ENCODE data around the gene OPA1.

The OPA1 gene, protein sequence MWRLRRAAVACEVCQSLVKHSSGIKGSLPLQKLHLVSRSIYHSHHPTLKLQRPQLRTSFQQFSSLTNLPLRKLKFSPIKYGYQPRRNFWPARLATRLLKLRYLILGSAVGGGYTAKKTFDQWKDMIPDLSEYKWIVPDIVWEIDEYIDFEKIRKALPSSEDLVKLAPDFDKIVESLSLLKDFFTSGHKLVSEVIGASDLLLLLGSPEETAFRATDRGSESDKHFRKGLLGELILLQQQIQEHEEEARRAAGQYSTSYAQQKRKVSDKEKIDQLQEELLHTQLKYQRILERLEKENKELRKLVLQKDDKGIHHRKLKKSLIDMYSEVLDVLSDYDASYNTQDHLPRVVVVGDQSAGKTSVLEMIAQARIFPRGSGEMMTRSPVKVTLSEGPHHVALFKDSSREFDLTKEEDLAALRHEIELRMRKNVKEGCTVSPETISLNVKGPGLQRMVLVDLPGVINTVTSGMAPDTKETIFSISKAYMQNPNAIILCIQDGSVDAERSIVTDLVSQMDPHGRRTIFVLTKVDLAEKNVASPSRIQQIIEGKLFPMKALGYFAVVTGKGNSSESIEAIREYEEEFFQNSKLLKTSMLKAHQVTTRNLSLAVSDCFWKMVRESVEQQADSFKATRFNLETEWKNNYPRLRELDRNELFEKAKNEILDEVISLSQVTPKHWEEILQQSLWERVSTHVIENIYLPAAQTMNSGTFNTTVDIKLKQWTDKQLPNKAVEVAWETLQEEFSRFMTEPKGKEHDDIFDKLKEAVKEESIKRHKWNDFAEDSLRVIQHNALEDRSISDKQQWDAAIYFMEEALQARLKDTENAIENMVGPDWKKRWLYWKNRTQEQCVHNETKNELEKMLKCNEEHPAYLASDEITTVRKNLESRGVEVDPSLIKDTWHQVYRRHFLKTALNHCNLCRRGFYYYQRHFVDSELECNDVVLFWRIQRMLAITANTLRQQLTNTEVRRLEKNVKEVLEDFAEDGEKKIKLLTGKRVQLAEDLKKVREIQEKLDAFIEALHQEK

DNA sequence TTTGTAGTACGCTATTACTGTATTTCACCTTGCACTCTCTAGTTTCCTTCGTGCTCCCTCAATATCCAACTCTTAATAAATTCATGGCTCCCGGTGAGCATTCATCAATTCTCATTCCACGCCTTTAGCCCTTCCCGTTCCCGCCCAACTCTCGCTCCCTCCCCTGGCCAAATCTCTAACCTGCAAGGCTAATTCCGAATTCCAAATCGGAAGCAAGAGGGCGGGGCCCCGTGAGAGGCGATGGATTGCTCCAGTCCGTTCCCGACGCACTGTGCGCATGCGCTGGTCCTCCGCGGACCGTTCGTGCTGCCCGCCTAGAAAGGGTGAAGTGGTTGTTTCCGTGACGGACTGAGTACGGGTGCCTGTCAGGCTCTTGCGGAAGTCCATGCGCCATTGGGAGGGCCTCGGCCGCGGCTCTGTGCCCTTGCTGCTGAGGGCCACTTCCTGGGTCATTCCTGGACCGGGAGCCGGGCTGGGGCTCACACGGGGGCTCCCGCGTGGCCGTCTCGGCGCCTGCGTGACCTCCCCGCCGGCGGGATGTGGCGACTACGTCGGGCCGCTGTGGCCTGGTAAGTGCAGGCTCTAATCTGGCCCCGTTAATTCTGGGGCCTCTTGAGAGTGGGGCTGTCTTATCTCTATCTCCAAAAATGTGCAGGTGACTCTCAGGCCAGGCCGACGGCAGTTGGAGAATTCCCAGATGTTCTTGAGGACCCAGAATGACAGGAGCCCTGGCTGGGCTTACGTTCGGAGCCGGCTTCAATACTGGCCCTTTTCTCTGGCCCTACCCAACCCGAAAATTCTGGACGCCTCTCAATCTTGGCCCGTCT, at the start of gene OPA1:
TSS of gene OPA1 (plus strand) at position 368 of the 827 bp plus-strand sequence. CDS start at position 538, 170 bp downstream.
- peak; percentile 92 for DNase-seq

DNA sequence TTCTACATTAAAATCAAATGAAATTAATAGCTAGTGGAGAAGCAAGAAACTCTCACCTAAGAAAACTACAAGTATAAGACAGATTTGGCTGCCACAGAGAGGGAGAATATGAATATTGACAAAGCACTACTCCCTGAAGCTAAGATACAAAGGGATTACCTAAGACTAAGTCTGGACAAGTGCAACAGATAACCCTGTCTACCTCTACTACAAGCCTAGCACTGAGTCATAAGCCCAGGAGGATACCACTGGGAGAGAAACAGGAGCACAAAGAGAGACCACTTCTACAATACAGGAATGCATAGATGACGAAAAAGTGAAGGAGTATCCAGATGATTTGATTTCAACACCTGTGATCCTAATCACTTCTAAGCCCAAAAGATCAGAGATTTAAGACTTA, 48.7 kb upstream of the OPA1 start:
- no peak for DNase-seq

DNA sequence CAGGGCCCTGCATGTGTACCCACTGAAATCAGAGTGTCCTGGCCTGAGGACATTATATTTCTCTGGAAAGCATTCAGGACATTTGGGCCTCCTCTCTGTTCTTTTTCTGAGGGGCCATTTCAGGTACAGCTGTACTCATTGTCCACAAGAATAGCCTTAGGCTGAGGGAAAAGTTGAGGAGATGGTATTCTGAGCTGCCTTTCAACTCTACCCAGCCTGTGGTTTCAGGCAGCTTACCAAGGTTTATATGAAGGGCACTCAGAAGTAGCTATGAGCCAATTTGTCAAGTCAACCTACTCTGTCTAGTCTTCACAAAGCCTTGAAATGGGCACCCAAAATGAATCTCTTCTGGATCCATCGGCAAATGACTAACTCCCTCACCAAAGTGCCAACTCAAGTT, 47.7 kb upstream of the OPA1 start:
- no peak for DNase-seq

- DNase-seq = no peak
Measured at GRCh38 chr3:193546129-193546528, 46.9 kb upstream of the OPA1 start.

DNA sequence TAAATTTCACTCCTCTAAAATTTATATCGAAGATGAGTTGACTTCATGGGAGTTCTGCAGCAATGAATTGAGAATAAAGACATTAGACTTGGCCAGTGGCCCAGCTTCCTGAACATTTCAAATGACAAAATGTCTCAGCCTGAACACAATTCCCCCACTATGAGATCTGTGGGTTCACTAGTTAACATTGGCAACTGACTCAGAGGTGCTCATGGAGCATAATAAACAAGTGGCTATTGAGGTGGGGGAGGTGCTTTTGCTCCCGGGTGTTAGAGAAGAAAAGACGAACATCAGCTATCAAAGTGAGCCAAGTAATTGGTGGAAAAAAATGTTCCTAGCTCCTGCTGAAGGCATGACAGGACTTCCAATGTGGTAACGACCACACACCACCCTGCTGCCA, 44.6 kb upstream of the OPA1 start:
- no peak for DNase-seq

- DNase-seq = no peak
Measured at GRCh38 chr3:193552923-193553322, 40.1 kb upstream of the OPA1 start.

GRCh38 chr3:193553586-193553985, 39.4 kb upstream of the OPA1 start:
- DNase-seq = no peak

GRCh38 chr3:193554811-193555210, 38.2 kb upstream of the OPA1 start, which contains the start of gene ATP13A4:
TSS of gene ATP13A4 (minus strand) at chr3:193554895. CDS start at chr3:193554799, 96 bp downstream.
- no peak for DNase-seq

- no peak for DNase-seq
Measured at GRCh38 chr3:193556841-193557240, 36.2 kb upstream of the OPA1 start.

DNA sequence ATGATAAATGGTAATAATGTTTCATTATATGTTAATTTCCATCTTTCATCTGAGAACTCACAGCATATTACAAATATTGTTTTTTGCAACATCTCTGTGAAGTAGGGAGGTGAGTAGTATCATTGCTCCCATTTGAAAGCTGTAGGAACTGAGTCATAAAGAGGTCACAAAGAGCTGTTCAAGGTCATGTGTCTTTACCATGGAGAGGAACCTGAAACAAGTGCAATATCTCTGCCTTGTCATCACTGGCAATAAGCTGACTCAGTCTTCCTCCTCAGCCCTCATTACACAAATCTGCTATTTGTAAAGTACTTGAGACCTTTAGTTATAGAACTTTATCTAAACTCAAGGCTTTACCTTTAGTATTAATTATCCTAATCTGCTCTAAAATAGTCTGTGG, 33.9 kb upstream of the OPA1 start:
- no peak for DNase-seq

DNA sequence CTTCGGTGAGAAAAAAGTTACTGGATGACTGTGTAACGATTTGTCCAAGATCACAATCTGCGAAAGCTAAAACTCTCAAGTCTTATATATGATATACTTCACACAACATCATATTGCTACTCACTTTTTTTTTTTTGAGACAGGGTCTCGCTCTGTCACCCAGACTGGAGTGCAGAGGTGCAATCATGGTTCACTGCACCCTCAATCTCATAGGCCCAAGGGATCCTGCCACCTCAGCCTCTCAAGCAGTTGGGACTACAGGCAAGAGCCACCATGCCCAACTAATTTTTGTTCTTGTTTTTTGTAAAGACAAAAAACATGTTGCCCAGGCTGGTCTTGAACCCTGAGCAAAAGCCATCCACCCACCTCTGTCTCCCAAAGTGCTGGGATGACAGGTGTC, 32.9 kb upstream of the OPA1 start:
- DNase-seq = no peak

DNA sequence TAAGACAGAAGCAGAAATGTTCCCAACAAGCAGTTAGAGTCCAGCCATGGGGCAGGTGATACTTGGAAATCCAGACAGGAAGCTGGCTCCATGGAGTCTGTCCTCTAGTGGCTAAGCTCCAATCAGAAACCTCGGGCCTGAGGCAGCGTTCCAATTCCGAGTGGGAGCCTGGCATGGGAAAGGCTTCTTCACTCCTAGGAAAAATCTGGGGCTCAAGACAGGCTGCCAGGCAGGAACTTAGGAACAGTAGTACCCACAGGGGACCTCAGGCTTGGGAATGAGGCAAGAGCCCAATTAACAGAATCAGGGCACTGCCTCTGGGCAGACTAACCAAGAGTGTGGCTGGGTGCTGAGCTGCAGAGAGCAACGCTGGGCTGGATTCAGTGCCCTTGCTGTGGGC, 32.1 kb upstream of the OPA1 start:
- DNase-seq = no peak

- no peak for DNase-seq
Measured at GRCh38 chr3:193563426-193563825, 29.6 kb upstream of the OPA1 start.

- DNase-seq = no peak
Measured at GRCh38 chr3:193564012-193564411, 29.0 kb upstream of the OPA1 start.

- no peak for DNase-seq
Measured at GRCh38 chr3:193569119-193569518, 23.9 kb upstream of the OPA1 start.

GRCh38 chr3:193572426-193572908, 20.5 kb upstream of the OPA1 start:
- DNase-seq = peak; percentile 18

DNA sequence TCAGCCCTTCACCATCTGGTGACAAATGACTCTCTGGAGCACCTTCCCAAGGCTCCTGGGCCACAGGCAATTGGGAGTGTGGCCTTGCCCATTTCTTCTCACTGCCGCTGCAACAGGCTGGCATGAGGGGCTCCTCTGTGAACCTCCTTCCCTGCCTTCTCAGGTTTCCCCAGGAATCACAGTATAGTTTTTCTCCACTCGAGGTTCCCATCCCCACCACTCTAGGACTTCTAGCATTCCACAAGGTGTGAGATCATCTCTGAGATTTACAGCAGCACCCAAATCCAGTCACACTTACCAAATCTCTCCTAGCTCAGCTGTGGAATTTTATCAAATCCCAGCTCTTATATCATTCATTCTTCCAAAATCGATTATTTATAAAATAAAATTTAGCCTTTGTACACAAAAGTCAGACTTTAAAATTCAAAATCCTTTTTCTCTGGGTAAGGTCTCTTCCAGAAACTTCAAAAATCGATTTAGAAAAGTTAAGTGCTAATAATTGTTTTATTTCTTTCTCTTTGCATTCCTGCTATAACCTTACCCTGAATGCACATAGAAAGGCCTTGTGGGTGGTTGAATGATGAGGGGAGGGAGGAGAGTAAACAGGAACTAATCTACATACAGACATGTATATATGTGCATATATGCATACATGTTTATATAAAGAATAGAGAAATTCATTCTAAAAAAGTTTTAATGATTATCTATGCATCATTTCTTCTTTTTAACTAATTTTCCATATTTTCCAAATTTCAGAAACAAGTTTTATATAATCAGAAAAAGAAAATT, 19.4 kb upstream of the OPA1 start:
- no peak for DNase-seq

GRCh38 chr3:193574488-193575070, 18.4 kb upstream of the OPA1 start:
- DNase-seq = no peak

- no peak for DNase-seq
Measured at GRCh38 chr3:193585530-193585929, 7.5 kb upstream of the OPA1 start.

GRCh38 chr3:193586526-193586925, 6.5 kb upstream of the OPA1 start:
- DNase-seq = no peak

DNA sequence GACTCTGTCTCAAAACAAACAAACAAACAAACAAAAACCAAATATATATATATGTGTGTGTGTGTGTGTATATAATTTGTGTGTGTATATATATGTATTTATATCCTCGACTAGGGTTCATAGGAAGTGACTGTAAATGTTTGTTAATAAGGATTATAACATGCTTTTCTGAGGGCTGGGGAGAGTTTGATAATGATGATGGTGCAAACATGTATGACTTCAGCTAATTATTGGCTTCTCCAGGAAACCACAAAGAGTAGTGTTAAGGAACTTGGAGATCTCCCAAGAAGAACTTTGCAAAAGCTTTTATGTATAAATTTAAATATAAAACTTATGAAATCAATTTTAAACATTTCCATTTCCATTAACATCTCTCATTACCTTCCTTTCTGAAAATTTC, 3.9 kb upstream of the OPA1 start:
- no peak for DNase-seq
